HEK293 (cell line): ENCODE results near the gene HOXB1.
A peak's percentile ranks its signal among the peaks of the same experiment; 100 is the strongest.

Experiments used
- GFI1B ChIP-seq: fragments of 450-650 bp; formaldehyde crosslinking; IDR thresholded peaks from 2 replicates; pipeline ENCODE4 v1.5.1; 2016; ENCODE audit warnings: missing biosample characterization, missing genetic modification characterization
- HOXA7 ChIP-seq: sonication (generic); formaldehyde crosslinking; IDR thresholded peaks from 2 replicates; pipeline ENCODE4 v1.8.1; 2022; ENCODE audit warnings: missing genetic modification reagents, borderline replicate concordance
- IKZF3 ChIP-seq: fragments of 450-650 bp; IDR thresholded peaks from 2 replicates; pipeline ENCODE4 v1.5.0; 2018; ENCODE audit warnings: missing biosample characterization, mild to moderate bottlenecking, missing genetic modification characterization, moderate library complexity
- KLF16 ChIP-seq: fragments of 450-650 bp; formaldehyde crosslinking; IDR thresholded peaks from 2 replicates; pipeline ENCODE4 v1.5.1; 2017; ENCODE audit warnings: missing biosample characterization, missing genetic modification characterization
- PRDM1 ChIP-seq: fragments of 450-650 bp; formaldehyde crosslinking; IDR thresholded peaks from 2 replicates; pipeline ENCODE4; 2016; ENCODE audit warnings: missing biosample characterization, missing genetic modification characterization
- RBAK ChIP-seq: fragments of 450-650 bp; formaldehyde crosslinking; IDR thresholded peaks from 2 replicates; pipeline ENCODE4 v1.5.1; 2016; ENCODE audit warnings: missing biosample characterization, missing genetic modification characterization
- TCF7L2 ChIP-seq: IDR thresholded peaks from 2 replicates; pipeline ENCODE4 v1.6.1; 2011; ENCODE audit warnings: low read depth, mild to moderate bottlenecking, inconsistent platforms, low read length, moderate library complexity, borderline replicate concordance
- WT1 ChIP-seq: fragments of 450-650 bp; formaldehyde crosslinking; IDR thresholded peaks from 2 replicates; pipeline ENCODE4 v1.5.1; 2016; ENCODE audit warnings: missing biosample characterization, missing genetic modification characterization
- ZEB2 ChIP-seq: fragments of 450-650 bp; formaldehyde crosslinking; IDR thresholded peaks from 2 replicates; pipeline ENCODE4 v1.5.1; 2016; ENCODE audit warnings: missing biosample characterization, missing genetic modification characterization
- ZFP41 ChIP-seq: fragments of 450-650 bp; formaldehyde crosslinking; IDR thresholded peaks from 2 replicates; pipeline ENCODE4 v1.5.1; 2016; ENCODE audit warnings: missing biosample characterization, missing genetic modification characterization, borderline replicate concordance
- ZNF114 ChIP-seq: fragments of 450-650 bp; formaldehyde crosslinking; IDR thresholded peaks from 2 replicates; pipeline ENCODE4 v1.5.0; 2017; ENCODE audit warnings: missing biosample characterization, missing genetic modification characterization
- ZNF155 ChIP-seq: fragments of 450-650 bp; formaldehyde crosslinking; IDR thresholded peaks from 2 replicates; pipeline ENCODE4 v1.5.1; 2016; ENCODE audit warnings: missing biosample characterization, missing genetic modification characterization
- ZNF16 ChIP-seq: fragments of 450-650 bp; formaldehyde crosslinking; IDR thresholded peaks from 2 replicates; pipeline ENCODE4 v1.5.1; 2016; ENCODE audit warnings: low read depth, missing biosample characterization, missing genetic modification characterization
- ZNF292 ChIP-seq: fragments of 450-650 bp; formaldehyde crosslinking; IDR thresholded peaks from 2 replicates; pipeline ENCODE4 v1.5.1; 2016; ENCODE audit warnings: low read depth, missing biosample characterization, missing genetic modification characterization, borderline replicate concordance
- ZNF37A ChIP-seq: fragments of 450-650 bp; IDR thresholded peaks from 2 replicates; pipeline ENCODE4 v1.5.1; 2018; ENCODE audit warnings: missing biosample characterization, missing genetic modification characterization
- ZNF394 ChIP-seq: fragments of 450-650 bp; formaldehyde crosslinking; IDR thresholded peaks from 2 replicates; pipeline ENCODE4 v1.5.1; 2016; ENCODE audit warnings: missing biosample characterization, missing genetic modification characterization, mild to moderate bottlenecking, moderate library complexity, borderline replicate concordance
- ZNF596 ChIP-seq: fragments of 450-650 bp; IDR thresholded peaks from 2 replicates; pipeline ENCODE4 v1.5.0; 2018; ENCODE audit warnings: missing biosample characterization, mild to moderate bottlenecking, missing genetic modification characterization, moderate library complexity
- ZNF792 ChIP-seq: fragments of 450-650 bp; formaldehyde crosslinking; IDR thresholded peaks from 2 replicates; pipeline ENCODE4 v1.5.1; 2016; ENCODE audit warnings: missing biosample characterization, missing genetic modification characterization
- ZNF830 ChIP-seq: fragments of 450-650 bp; IDR thresholded peaks from 2 replicates; pipeline ENCODE4 v1.5.0; 2018; ENCODE audit warnings: missing biosample characterization, missing genetic modification characterization, low read depth, mild to moderate bottlenecking, moderate library complexity
- TF ChIP-seq, protein P1 (sequence below): fragments of 450-650 bp; formaldehyde crosslinking; IDR thresholded peaks from 2 replicates; pipeline ENCODE4 v1.5.1; 2017; ENCODE audit warnings: missing biosample characterization, missing genetic modification characterization
- TF ChIP-seq, protein P2 (sequence below): fragments of 450-650 bp; formaldehyde crosslinking; IDR thresholded peaks from 2 replicates; pipeline ENCODE4 v1.5.1; 2016; ENCODE audit warnings: missing biosample characterization, missing genetic modification characterization
- TF ChIP-seq, protein P3 (sequence below): fragments of 450-650 bp; formaldehyde crosslinking; IDR thresholded peaks from 2 replicates; pipeline ENCODE4 v1.5.1; 2016; ENCODE audit warnings: missing biosample characterization, missing genetic modification characterization
- TF ChIP-seq, protein P4 (sequence below): fragments of 450-650 bp; formaldehyde crosslinking; IDR thresholded peaks from 2 replicates; pipeline ENCODE4 v1.5.1; 2016; ENCODE audit warnings: missing biosample characterization, missing genetic modification characterization
- TF ChIP-seq, protein P5 (sequence below): fragments of 450-650 bp; formaldehyde crosslinking; IDR thresholded peaks from 2 replicates; pipeline ENCODE4 v1.5.1; 2017; ENCODE audit warnings: missing biosample characterization, missing genetic modification characterization
- TF ChIP-seq, protein P6 (sequence below): fragments of 450-650 bp; formaldehyde crosslinking; IDR thresholded peaks from 2 replicates; pipeline ENCODE4 v1.5.1; 2016; ENCODE audit warnings: missing biosample characterization, missing genetic modification characterization

HOXB1 gene

DNA sequence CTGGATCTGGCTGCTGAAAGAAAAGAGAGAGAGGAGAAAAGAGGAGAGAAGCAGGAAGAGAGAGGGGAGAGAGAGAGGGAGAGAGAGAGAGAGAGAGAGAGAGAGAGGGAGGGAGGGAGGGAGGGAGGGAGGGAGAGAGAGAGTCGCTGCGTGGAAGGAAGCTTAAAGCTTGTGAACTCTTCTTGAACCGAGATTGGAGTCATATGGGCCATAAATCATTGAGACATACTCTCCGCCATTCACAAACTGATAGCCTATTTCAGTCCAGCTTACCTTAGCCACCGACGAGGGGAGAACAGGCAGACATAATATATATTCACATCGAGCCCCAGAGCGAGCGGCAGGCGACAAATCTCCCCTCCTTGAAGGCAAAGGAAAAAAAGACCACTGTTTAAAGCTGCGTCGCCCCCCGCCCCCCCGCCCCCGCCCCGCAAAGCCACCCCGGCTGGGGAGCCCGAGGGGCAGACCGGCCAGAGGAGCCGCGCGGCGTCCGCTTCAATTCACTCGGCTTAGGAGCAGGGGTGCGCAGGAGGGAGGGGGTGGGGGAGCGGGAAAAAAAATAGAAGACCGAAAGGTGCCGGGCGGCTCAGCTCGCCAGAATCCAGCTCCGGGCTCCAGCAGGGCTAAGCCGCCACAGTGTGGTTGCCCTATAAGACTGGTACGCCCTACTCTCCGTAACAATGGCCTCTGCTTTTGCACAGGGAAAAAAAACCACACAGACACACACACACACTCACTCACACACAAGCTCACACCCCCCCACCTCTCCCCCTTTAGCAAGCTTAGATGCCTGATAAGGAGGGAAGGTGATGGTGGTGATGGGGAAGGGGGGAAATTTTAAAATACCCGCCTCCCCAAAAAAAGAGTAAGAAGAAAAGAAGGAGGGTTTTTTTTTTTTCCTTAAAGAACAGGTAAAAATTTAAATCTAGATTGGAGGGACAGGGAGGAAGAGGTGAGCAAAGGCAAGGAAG lies 24.7 kb upstream of the HOXB1 start (continued):
- TF ChIP-seq, protein P1, sequence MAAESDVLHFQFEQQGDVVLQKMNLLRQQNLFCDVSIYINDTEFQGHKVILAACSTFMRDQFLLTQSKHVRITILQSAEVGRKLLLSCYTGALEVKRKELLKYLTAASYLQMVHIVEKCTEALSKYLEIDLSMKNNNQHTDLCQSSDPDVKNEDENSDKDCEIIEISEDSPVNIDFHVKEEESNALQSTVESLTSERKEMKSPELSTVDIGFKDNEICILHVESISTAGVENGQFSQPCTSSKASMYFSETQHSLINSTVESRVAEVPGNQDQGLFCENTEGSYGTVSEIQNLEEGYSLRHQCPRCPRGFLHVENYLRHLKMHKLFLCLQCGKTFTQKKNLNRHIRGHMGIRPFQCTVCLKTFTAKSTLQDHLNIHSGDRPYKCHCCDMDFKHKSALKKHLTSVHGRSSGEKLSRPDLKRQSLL, result no peak
- TF ChIP-seq ZFP41 (tag by site-specific recombination) (no peak), ZNF292 (tag by site-specific recombination) (no peak), ZNF114 (tag by site-specific recombination) (no peak), GFI1B (tag by site-specific recombination) (peak; percentile 79), ZNF16 (no peak), ZNF394 (tag by site-specific recombination) (no peak; the same call in 1 of the 2 replicates), ZNF37A (tag by site-specific recombination) (no peak), ZNF792 (tag by site-specific recombination) (no peak), ZNF155 (tag by site-specific recombination) (no peak), ZEB2 (tag by site-specific recombination) (peak; percentile 15; the same call in 1 of the 2 replicates), ZNF830 (tag by site-specific recombination) (no peak), TCF7L2 (no peak), PRDM1 (tag by site-specific recombination) (peak; percentile 98), IKZF3 (tag by site-specific recombination) (no peak), RBAK (tag by site-specific recombination) (no peak), KLF16 (tag by site-specific recombination) (peak; percentile 79), HOXA7 (no peak), WT1 (tag by site-specific recombination) (peak; percentile 30), ZNF596 (tag by site-specific recombination) (peak; percentile 97)
- TF ChIP-seq, protein P2, sequence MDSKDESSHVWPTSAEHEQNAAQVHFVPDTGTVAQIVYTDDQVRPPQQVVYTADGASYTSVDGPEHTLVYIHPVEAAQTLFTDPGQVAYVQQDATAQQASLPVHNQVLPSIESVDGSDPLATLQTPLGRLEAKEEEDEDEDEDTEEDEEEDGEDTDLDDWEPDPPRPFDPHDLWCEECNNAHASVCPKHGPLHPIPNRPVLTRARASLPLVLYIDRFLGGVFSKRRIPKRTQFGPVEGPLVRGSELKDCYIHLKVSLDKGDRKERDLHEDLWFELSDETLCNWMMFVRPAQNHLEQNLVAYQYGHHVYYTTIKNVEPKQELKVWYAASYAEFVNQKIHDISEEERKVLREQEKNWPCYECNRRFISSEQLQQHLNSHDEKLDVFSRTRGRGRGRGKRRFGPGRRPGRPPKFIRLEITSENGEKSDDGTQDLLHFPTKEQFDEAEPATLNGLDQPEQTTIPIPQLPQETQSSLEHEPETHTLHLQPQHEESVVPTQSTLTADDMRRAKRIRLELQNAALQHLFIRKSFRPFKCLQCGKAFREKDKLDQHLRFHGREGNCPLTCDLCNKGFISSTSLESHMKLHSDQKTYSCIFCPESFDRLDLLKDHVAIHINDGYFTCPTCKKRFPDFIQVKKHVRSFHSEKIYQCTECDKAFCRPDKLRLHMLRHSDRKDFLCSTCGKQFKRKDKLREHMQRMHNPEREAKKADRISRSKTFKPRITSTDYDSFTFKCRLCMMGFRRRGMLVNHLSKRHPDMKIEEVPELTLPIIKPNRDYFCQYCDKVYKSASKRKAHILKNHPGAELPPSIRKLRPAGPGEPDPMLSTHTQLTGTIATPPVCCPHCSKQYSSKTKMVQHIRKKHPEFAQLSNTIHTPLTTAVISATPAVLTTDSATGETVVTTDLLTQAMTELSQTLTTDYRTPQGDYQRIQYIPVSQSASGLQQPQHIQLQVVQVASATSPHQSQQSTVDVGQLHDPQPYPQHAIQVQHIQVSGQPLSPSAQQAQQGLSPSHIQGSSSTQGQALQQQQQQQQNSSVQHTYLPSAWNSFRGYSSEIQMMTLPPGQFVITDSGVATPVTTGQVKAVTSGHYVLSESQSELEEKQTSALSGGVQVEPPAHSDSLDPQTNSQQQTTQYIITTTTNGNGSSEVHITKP (tag by site-specific recombination), result peak; percentile 100
- TF ChIP-seq, protein P3, sequence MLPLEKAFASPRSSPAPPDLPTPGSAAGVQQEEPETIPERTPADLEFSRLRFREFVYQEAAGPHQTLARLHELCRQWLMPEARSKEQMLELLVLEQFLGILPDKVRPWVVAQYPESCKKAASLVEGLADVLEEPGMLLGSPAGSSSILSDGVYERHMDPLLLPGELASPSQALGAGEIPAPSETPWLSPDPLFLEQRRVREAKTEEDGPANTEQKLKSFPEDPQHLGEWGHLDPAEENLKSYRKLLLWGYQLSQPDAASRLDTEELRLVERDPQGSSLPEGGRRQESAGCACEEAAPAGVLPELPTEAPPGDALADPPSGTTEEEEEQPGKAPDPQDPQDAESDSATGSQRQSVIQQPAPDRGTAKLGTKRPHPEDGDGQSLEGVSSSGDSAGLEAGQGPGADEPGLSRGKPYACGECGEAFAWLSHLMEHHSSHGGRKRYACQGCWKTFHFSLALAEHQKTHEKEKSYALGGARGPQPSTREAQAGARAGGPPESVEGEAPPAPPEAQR, result no peak
- TF ChIP-seq, protein P4, sequence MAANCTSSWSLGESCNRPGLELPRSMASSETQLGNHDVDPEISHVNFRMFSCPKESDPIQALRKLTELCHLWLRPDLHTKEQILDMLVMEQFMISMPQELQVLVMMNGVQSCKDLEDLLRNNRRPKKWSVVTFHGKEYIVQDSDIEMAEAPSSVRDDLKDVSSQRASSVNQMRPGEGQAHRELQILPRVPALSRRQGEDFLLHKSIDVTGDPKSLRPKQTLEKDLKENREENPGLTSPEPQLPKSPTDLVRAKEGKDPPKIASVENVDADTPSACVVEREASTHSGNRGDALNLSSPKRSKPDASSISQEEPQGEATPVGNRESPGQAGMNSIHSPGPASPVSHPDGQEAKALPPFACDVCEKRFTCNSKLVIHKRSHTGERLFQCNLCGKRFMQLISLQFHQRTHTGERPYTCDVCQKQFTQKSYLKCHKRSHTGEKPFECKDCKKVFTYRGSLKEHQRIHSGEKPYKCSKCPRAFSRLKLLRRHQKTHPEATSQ (tag by site-specific recombination), result no peak
- TF ChIP-seq, protein P5, sequence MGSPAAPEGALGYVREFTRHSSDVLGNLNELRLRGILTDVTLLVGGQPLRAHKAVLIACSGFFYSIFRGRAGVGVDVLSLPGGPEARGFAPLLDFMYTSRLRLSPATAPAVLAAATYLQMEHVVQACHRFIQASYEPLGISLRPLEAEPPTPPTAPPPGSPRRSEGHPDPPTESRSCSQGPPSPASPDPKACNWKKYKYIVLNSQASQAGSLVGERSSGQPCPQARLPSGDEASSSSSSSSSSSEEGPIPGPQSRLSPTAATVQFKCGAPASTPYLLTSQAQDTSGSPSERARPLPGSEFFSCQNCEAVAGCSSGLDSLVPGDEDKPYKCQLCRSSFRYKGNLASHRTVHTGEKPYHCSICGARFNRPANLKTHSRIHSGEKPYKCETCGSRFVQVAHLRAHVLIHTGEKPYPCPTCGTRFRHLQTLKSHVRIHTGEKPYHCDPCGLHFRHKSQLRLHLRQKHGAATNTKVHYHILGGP (tag by site-specific recombination), result no peak
- TF ChIP-seq, protein P6, sequence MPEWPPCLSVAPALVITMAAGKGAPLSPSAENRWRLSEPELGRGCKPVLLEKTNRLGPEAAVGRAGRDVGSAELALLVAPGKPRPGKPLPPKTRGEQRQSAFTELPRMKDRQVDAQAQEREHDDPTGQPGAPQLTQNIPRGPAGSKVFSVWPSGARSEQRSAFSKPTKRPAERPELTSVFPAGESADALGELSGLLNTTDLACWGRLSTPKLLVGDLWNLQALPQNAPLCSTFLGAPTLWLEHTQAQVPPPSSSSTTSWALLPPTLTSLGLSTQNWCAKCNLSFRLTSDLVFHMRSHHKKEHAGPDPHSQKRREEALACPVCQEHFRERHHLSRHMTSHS (tag by site-specific recombination), result no peak
